WTC11 (cell line): ENCODE data around the gene CHKA. TPM values are rescaled to one million over a fixed set of nuclear protein-coding genes. Genes with fewer than 3 reads are reported as not detected.

Source experiments
- ATAC-seq: fragments of 200-7000 bp; cut with Tn5 transposase; 2 replicates; pipeline ENCODE4 v1.10.0; 2021; ENCODE audit warnings: mild to moderate bottlenecking, moderate library complexity
- CTCF ChIA-PET: fragments of 300-600 bp; sonication (Branson Sonifier 250); formaldehyde crosslinking; loops from one replicate; lab custom pipeline; 2021; ENCODE audit warnings: antibody characterized with exemption; lab: Charles Lee
- POLR2A ChIA-PET: fragments of 350-600 bp; sonication (Branson Sonifier 250); formaldehyde crosslinking; loops from one replicate; lab custom pipeline; 2021; ENCODE audit warnings: antibody characterized with exemption; lab: Charles Lee
- DNase-seq: peaks from one replicate; pipeline ENCODE4 v3.0.0; 2021; ENCODE audit warnings: low spot score
- H3K27ac Mint-ChIP-seq: 2 replicates; pipeline ENCODE4 v1.8.0; 2021; ENCODE audit warnings: mixed read lengths
- H3K27me3 Mint-ChIP-seq: 2 replicates; pipeline ENCODE4 v1.8.0; 2021; ENCODE audit warnings: low read depth, mild to moderate bottlenecking, moderate library complexity, mixed read lengths
- H3K36me3 Mint-ChIP-seq: 2 replicates; pipeline ENCODE4 v1.8.0; 2021; ENCODE audit warnings: mixed read lengths
- H3K4me1 Mint-ChIP-seq: 2 replicates; pipeline ENCODE4 v1.8.0; 2022; ENCODE audit warnings: mixed read lengths
- H3K4me3 Mint-ChIP-seq: 2 replicates; pipeline ENCODE4 v1.8.0; 2021; ENCODE audit warnings: mild to moderate bottlenecking, moderate library complexity, mixed read lengths
- H3K9me3 Mint-ChIP-seq: 2 replicates; pipeline ENCODE4 v1.8.0; 2021; ENCODE audit warnings: mixed read lengths
- AR ChIP-seq: fragments of 250-450 bp; sonication (Bioruptor Pico); IDR thresholded peaks from 2 replicates; pipeline ENCODE4 v1.9.0; 2021; ENCODE audit warnings: mild to moderate bottlenecking
- ATF1 ChIP-seq: sonication (generic); formaldehyde crosslinking; IDR thresholded peaks from 2 replicates; pipeline ENCODE4 v1.8.1; 2023; ENCODE audit warnings: mild to moderate bottlenecking, moderate library complexity, missing genetic modification reagents
- ATF6 ChIP-seq: sonication (generic); formaldehyde crosslinking; IDR thresholded peaks from 2 replicates; pipeline ENCODE4 v1.8.1; 2023; ENCODE audit warnings: mild to moderate bottlenecking, missing genetic modification reagents
- FOXK1 ChIP-seq: sonication (generic); formaldehyde crosslinking; IDR thresholded peaks from 2 replicates; pipeline ENCODE4 v1.8.0; 2022; ENCODE audit warnings: mild to moderate bottlenecking, moderate library complexity, missing genetic modification reagents
- FOXP1 ChIP-seq: sonication (generic); formaldehyde crosslinking; IDR thresholded peaks from 2 replicates; pipeline ENCODE4 v1.8.0; 2022; ENCODE audit warnings: missing genetic modification reagents, mild to moderate bottlenecking, moderate library complexity, borderline replicate concordance
- GABPB1 ChIP-seq: sonication (generic); formaldehyde crosslinking; IDR thresholded peaks from 2 replicates; pipeline ENCODE4 v1.8.1; 2023; ENCODE audit warnings: mild to moderate bottlenecking, missing genetic modification reagents
- JAZF1 ChIP-seq: fragments of 250-450 bp; sonication (Bioruptor Pico); IDR thresholded peaks from 2 replicates; pipeline ENCODE4 v1.9.0; 2021; ENCODE audit warnings: moderate library complexity, mild to moderate bottlenecking, inconsistent platforms
- MYBL2 ChIP-seq: sonication (generic); formaldehyde crosslinking; IDR thresholded peaks from 2 replicates; pipeline ENCODE4 v1.8.1; 2023; ENCODE audit warnings: mild to moderate bottlenecking, moderate library complexity, missing genetic modification reagents
- TP53 ChIP-seq: sonication (generic); formaldehyde crosslinking; IDR thresholded peaks from 2 replicates; pipeline ENCODE4 v1.8.1; 2023; ENCODE audit warnings: mild to moderate bottlenecking, missing genetic modification reagents
- USF1 ChIP-seq: sonication (generic); formaldehyde crosslinking; IDR thresholded peaks from 2 replicates; pipeline ENCODE4 v1.8.0; 2022; ENCODE audit warnings: mild to moderate bottlenecking, missing genetic modification reagents
- ZBTB21 ChIP-seq: sonication (generic); formaldehyde crosslinking; IDR thresholded peaks from 2 replicates; pipeline ENCODE4 v1.8.1; 2023; ENCODE audit warnings: mild to moderate bottlenecking, missing genetic modification reagents, borderline replicate concordance
- ZNF121 ChIP-seq: sonication (generic); formaldehyde crosslinking; IDR thresholded peaks from 2 replicates; pipeline ENCODE4 v1.8.0; 2023; ENCODE audit warnings: missing genetic modification reagents
- ZNF219 ChIP-seq: sonication (generic); formaldehyde crosslinking; IDR thresholded peaks from 2 replicates; pipeline ENCODE4 v1.8.0; 2023; ENCODE audit warnings: missing genetic modification reagents, mild to moderate bottlenecking, borderline replicate concordance
- ZNF263 ChIP-seq: sonication (generic); formaldehyde crosslinking; IDR thresholded peaks from 2 replicates; pipeline ENCODE4 v1.8.1; 2022; ENCODE audit warnings: low read depth, mild to moderate bottlenecking, moderate library complexity, missing genetic modification reagents
- total RNA-seq: library from RNA; stranded (reverse); gene quantifications from 3 replicates; pipeline ENCODE4 v1.2.3, GENCODE V29; 2021

The CHKA gene
- total RNA-seq, 1 experiment from 2014 or later, result 76.1 TPM

GRCh38 chr11:68146704-68147474 lies 25.7 kb upstream of the CHKA start:
- POLR2A ChIA-PET, result no interaction called here
- ATAC-seq, result no peak
- no peak overlapping the region for H3K27ac Mint-ChIP-seq
- DNase-seq, result no peak
- H3K4me3 Mint-ChIP-seq, result no peak overlapping the region
- H3K9me3 Mint-ChIP-seq, result no peaks in the 10 kb centered on the region
- peak; percentile 67 for TF ChIP-seq GABPB1 (CRISPR knock-in tag)
- no peak for TF ChIP-seq ZNF263 (CRISPR knock-in tag)
- TF ChIP-seq, all 79 proteins: peak for 1
- 0 out of 2 replicates have a peak, but pooled peaks cover 3% of the 10 kb centered on the region for H3K4me1 Mint-ChIP-seq
- CTCF ChIA-PET, result no interaction called here
- H3K36me3 Mint-ChIP-seq, result no peaks in the 10 kb centered on the region
- H3K27me3 Mint-ChIP-seq, result no peaks in the 10 kb centered on the region

GRCh38 chr11:68146010-68146540 lies 24.9 kb upstream of the CHKA start:
- H3K27me3 Mint-ChIP-seq, result no peaks in the 10 kb centered on the region
- H3K4me1 Mint-ChIP-seq, result 0 out of 2 replicates have a peak, but pooled peaks cover 3% of the 10 kb centered on the region
- TF ChIP-seq ZBTB21 (no peak), ZNF219 (no peak), USF1 (no peak), TP53 (CRISPR knock-in tag) (no peak), JAZF1 (CRISPR knock-in tag) (no peak)
- no peak for ATAC-seq
- ChIA-PET CTCF (no interaction called here), POLR2A (interaction anchor here (1.4 kb wide), 1 partner anchor 20 kb away, joined by 3 read pairs; no protein-coding TSS in a partner anchor)
- DNase-seq, result no peak
- H3K36me3 Mint-ChIP-seq, result no peaks in the 10 kb centered on the region
- H3K4me3 Mint-ChIP-seq, result no peak overlapping the region
- H3K27ac Mint-ChIP-seq, result no peak overlapping the region
- no peaks in the 10 kb centered on the region for H3K9me3 Mint-ChIP-seq

- TF ChIP-seq ATF1 (CRISPR knock-in tag), result no peak
- no peak for TF ChIP-seq MYBL2
- TF ChIP-seq GABPB1 (CRISPR knock-in tag), result peak; percentile 69; the same call in 1 of the 2 replicates
- no peak for TF ChIP-seq ATF6 (CRISPR knock-in tag)
- no peak for TF ChIP-seq FOXK1 (CRISPR knock-in tag)
- TF ChIP-seq FOXP1 (CRISPR knock-in tag), result no peak
- TF ChIP-seq ZNF121 (CRISPR knock-in tag), result no peak
- no peak for TF ChIP-seq AR (CRISPR knock-in tag)
- ChIA-PET CTCF (no interaction called here), POLR2A (interaction anchor here (1.4 kb wide), 1 partner anchor 19 kb away, joined by 3 read pairs; no protein-coding TSS in a partner anchor)
- DNase-seq, result no peak
- no peak for ATAC-seq
- Mint-ChIP-seq H3K27me3 (no peaks in the 10 kb centered on the region), H3K9me3 (no peaks in the 10 kb centered on the region), H3K4me1 (0 out of 2 replicates have a peak, but pooled peaks cover 3% of the 10 kb centered on the region), H3K27ac (no peak overlapping the region), H3K36me3 (no peaks in the 10 kb centered on the region), H3K4me3 (no peak overlapping the region)
Observed at GRCh38 chr11:68145120-68145866, 24.1 kb upstream of the CHKA start.
